ENCODE measurements around the gene MLIP.

DNA sequence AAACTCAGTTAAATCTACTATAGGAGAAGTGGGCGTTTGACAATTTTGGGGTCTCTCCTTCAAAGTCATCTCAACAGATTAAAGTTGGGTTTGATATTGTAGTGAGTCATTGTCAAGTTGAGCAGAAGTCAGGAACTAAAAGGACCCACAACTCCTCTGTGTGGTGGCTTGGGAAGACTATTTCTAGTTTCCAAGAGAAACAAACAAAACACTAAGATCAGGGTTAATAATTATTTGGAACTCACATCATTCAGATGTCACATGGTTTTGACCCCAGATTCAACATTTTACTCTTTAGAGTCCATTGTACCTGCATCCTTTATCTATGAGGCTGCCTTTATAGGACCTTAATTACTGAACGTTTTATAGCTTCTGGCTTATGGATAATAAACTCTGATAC, 151.7 kb downstream of the MLIP start:
- no peak for TF ChIP-seq POLR2A (IDR thresholded peaks at IDR 0.05)
- TF ChIP-seq, protein P1, sequence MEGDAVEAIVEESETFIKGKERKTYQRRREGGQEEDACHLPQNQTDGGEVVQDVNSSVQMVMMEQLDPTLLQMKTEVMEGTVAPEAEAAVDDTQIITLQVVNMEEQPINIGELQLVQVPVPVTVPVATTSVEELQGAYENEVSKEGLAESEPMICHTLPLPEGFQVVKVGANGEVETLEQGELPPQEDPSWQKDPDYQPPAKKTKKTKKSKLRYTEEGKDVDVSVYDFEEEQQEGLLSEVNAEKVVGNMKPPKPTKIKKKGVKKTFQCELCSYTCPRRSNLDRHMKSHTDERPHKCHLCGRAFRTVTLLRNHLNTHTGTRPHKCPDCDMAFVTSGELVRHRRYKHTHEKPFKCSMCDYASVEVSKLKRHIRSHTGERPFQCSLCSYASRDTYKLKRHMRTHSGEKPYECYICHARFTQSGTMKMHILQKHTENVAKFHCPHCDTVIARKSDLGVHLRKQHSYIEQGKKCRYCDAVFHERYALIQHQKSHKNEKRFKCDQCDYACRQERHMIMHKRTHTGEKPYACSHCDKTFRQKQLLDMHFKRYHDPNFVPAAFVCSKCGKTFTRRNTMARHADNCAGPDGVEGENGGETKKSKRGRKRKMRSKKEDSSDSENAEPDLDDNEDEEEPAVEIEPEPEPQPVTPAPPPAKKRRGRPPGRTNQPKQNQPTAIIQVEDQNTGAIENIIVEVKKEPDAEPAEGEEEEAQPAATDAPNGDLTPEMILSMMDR (IDR thresholded peaks at IDR 0.05), result no peak

Measured in Peyer's patch (tissue), 4 donors.